Measurements from ENCODE around the gene DRC7.

DNA sequence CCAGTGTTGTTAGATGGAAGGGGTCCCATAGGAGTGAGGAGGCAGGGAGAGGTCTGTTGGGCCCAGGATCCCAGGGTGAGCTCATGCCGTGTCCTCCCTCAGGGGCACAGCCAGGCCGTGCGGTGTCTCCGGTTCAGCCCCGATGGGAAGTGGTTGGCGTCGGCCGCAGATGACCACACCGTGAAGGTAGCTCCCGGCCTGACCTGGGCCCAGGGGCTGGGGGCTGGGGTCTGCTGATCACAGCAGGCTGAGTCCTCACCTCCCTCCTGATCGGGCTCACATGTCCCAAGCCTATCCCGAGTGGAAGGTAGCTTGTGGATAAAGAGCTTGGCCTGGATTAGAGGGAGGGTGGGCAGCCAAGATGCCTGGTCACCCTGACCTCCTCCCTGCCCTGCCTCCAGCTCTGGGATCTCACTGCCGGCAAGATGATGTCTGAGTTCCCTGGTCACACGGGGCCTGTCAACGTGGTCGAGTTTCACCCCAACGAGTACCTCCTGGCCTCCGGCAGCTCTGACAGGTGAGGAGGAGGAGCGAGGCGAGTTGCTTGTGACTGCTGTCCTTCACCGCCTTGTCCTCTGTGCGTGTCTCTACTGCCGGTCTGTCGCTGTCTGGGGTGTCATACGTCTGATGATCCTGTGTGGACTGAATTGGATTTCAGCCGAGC, 57.1 kb downstream of the DRC7 start:
- TF ChIP-seq, protein P1, sequence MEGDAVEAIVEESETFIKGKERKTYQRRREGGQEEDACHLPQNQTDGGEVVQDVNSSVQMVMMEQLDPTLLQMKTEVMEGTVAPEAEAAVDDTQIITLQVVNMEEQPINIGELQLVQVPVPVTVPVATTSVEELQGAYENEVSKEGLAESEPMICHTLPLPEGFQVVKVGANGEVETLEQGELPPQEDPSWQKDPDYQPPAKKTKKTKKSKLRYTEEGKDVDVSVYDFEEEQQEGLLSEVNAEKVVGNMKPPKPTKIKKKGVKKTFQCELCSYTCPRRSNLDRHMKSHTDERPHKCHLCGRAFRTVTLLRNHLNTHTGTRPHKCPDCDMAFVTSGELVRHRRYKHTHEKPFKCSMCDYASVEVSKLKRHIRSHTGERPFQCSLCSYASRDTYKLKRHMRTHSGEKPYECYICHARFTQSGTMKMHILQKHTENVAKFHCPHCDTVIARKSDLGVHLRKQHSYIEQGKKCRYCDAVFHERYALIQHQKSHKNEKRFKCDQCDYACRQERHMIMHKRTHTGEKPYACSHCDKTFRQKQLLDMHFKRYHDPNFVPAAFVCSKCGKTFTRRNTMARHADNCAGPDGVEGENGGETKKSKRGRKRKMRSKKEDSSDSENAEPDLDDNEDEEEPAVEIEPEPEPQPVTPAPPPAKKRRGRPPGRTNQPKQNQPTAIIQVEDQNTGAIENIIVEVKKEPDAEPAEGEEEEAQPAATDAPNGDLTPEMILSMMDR (IDR thresholded peaks at IDR 0.05; ENCODE audit: low read depth, low read length), result no peak
- no peak for TF ChIP-seq EZH2phosphoT487 (IDR thresholded peaks at IDR 0.05; ENCODE audit: low read depth)

Data from OCI-LY3 (cell line).